ENCODE measurements around the gene ARHGAP42. TPM values are rescaled to one million over a fixed set of nuclear protein-coding genes. Genes with fewer than 3 reads are reported as not detected.

ARHGAP42 gene
- total and polyA plus RNA-seq, 2 of the 13 experiments (the other 11 are each of a cell fraction or from before 2014, with no cell fraction given): 2.5 to 4.3 TPM

DNA sequence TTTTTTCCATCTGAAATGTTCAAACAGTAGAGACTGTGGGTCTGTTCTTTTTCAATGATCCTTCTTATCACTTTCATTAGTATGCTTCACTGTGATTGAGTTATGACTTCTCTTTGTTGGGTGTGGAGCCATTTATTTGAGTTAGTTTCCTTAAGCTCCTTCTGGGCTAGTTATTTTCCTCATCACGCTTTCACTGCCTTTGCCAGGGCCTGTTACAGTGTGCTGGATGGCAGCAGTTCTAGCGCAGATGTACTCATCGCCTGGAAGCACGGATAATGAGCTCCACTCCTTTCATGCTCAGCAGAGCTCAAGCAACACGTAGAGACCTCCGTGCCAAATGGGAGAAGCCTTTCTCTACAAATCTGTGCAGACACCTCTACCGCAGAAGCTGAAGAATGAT lies 7.0 kb upstream of the ARHGAP42 start:
- intact Hi-C loops (cut with micrococcal nuclease; ENCODE audit: unreplicated experiment): loop anchor here (5.0 to 10.0 kb wide), 2 partner anchors 95 to 103 kb away; no protein-coding TSS in a partner anchor
- Histone ChIP-seq H3K4me2 (ENCODE audit: low read depth, low read length) (no peak overlapping the region), H3K9me3 (ENCODE audit: low read length) (no peaks in the 10 kb centered on the region), H3K79me2 (ENCODE audit: insufficient read depth, low read length) (no peaks in the 10 kb centered on the region), H3K9ac (ENCODE audit: insufficient read depth, low read depth, low read length) (no peak overlapping the region), H2AFZ (ENCODE audit: low read length) (no peak overlapping the region), H4K20me1 (ENCODE audit: insufficient read depth, low read length) (no peaks in the 10 kb centered on the region), H3K36me3 (replicated peaks in 1 of 2; ENCODE audit: control insufficient read depth in 1 of 2, insufficient read depth in 2 of 2, low read length in 2 of 2) (no peaks in the 10 kb centered on the region), H3K4me1 (ENCODE audit: insufficient read depth, low read length) (peaks cover 37% of the 10 kb centered on the region), H3K27me3 (ENCODE audit: control insufficient read depth in 1 of 2, insufficient read depth in 2 of 2, low read length in 2 of 2) (no peaks in the 10 kb centered on the region), H3K4me3 (replicated peaks in 1 of 3; ENCODE audit: insufficient read depth in 1 of 3, low read depth in 2 of 3, low read length in 3 of 3) (no peak overlapping the region), H3K27ac (ENCODE audit: extremely low read length, insufficient read depth, low read length) (no peak overlapping the region)
- POLR2A ChIA-PET: no interaction called here
- in situ Hi-C loops (cut with HindIII; ENCODE audit: extremely low pct_ligation_motif_present, low pct_unique_long_range_greater_than_20kb): loop anchor here (10.0 kb wide), 2 partner anchors 145 to 175 kb away; no protein-coding TSS in a partner anchor
- CTCF ChIA-PET (ENCODE audit: low intra/inter-chr PET ratio, low total read pairs): no interaction called here
- ATAC-seq (no peak), DNase-seq (ENCODE audit: low spot score) (no peak), FAIRE-seq (no peak)
- BruUV-seq (replicated peaks): no TSS peak
- TF ChIP-seq ELF3 (CRISPR knock-in tag; IDR thresholded peaks at IDR 0.05) (no peak), CENPT (CRISPR knock-in tag; IDR thresholded peaks at IDR 0.05; ENCODE audit: low read depth) (no peak), ZNF746 (CRISPR knock-in tag; IDR thresholded peaks at IDR 0.05) (no peak), TMF1 (CRISPR knock-in tag; IDR thresholded peaks at IDR 0.05; ENCODE audit: low read depth) (no peak), MAFK (conservative IDR thresholded peaks at IDR 0.05 in 1 of 2, IDR thresholded peaks at IDR 0.05 in 1 of 2; ENCODE audit: low read length in 2 of 2) (no peak), ZNF225 (CRISPR knock-in tag; IDR thresholded peaks at IDR 0.05) (no peak), SMAD1 (CRISPR knock-in tag; IDR thresholded peaks at IDR 0.05; ENCODE audit: borderline replicate concordance, low read depth) (no peak), KLF13 (CRISPR knock-in tag; IDR thresholded peaks at IDR 0.05) (no peak), KLF9 (CRISPR knock-in tag; IDR thresholded peaks at IDR 0.05; ENCODE audit: low read depth) (no peak), ELF1 (CRISPR knock-in tag; IDR thresholded peaks at IDR 0.05) (no peak), ZNF703 (CRISPR knock-in tag; IDR thresholded peaks at IDR 0.05; ENCODE audit: borderline replicate concordance) (no peak), SOX13 (IDR thresholded peaks at IDR 0.05) (no peak), SOX13 (CRISPR knock-in tag; conservative IDR thresholded peaks at IDR 0.05 in 1 of 2, IDR thresholded peaks at IDR 0.05 in 1 of 2) (no peak), ZKSCAN1 (IDR thresholded peaks at IDR 0.05; ENCODE audit: low read length) (no peak), MBNL3 (CRISPR knock-in tag; conservative IDR thresholded peaks at IDR 0.05) (no peak)
- TF ChIP-seq, protein P1, sequence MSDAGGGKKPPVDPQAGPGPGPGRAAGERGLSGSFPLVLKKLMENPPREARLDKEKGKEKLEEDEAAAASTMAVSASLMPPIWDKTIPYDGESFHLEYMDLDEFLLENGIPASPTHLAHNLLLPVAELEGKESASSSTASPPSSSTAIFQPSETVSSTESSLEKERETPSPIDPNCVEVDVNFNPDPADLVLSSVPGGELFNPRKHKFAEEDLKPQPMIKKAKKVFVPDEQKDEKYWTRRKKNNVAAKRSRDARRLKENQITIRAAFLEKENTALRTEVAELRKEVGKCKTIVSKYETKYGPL (CRISPR knock-in tag; IDR thresholded peaks at IDR 0.05): no peak
- TF ChIP-seq, protein P2, sequence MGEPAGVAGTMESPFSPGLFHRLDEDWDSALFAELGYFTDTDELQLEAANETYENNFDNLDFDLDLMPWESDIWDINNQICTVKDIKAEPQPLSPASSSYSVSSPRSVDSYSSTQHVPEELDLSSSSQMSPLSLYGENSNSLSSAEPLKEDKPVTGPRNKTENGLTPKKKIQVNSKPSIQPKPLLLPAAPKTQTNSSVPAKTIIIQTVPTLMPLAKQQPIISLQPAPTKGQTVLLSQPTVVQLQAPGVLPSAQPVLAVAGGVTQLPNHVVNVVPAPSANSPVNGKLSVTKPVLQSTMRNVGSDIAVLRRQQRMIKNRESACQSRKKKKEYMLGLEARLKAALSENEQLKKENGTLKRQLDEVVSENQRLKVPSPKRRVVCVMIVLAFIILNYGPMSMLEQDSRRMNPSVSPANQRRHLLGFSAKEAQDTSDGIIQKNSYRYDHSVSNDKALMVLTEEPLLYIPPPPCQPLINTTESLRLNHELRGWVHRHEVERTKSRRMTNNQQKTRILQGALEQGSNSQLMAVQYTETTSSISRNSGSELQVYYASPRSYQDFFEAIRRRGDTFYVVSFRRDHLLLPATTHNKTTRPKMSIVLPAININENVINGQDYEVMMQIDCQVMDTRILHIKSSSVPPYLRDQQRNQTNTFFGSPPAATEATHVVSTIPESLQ (CRISPR knock-in tag; conservative IDR thresholded peaks at IDR 0.05): no peak
- TF ChIP-seq, protein P3, sequence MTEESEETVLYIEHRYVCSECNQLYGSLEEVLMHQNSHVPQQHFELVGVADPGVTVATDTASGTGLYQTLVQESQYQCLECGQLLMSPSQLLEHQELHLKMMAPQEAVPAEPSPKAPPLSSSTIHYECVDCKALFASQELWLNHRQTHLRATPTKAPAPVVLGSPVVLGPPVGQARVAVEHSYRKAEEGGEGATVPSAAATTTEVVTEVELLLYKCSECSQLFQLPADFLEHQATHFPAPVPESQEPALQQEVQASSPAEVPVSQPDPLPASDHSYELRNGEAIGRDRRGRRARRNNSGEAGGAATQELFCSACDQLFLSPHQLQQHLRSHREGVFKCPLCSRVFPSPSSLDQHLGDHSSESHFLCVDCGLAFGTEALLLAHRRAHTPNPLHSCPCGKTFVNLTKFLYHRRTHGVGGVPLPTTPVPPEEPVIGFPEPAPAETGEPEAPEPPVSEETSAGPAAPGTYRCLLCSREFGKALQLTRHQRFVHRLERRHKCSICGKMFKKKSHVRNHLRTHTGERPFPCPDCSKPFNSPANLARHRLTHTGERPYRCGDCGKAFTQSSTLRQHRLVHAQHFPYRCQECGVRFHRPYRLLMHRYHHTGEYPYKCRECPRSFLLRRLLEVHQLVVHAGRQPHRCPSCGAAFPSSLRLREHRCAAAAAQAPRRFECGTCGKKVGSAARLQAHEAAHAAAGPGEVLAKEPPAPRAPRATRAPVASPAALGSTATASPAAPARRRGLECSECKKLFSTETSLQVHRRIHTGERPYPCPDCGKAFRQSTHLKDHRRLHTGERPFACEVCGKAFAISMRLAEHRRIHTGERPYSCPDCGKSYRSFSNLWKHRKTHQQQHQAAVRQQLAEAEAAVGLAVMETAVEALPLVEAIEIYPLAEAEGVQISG (CRISPR knock-in tag; IDR thresholded peaks at IDR 0.05): no peak
- 87% methylated on average over 7 of the region's 7 CpGs for WGBS (ENCODE audit: low lambda C conversion rate)

All from HepG2 (cell line).